Right lobe of liver (tissue), 6 donors: Measurements from ENCODE around the gene ASB1. TPM values are rescaled to one million over a fixed set of nuclear protein-coding genes. Genes with fewer than 3 reads are reported as not detected.
A peak's percentile ranks its signal among the peaks of the same experiment; 100 is the strongest.

ENCODE experiments used
- ATAC-seq, 4 donors: fragments of 200-7000 bp; cut with Tn5 transposase; one replicate each; pipeline ENCODE4 v1.9.1; 2020; ENCODE audit warnings: mild to moderate bottlenecking in 4 of 4, moderate library complexity in 4 of 4
- DNase-seq, 3 donors: peaks; one replicate each; pipeline ENCODE4 v3.0.0-alpha.2; 2020
- H3K27ac ChIP-seq, 3 donors: fragments of 200-600 bp; one replicate each; pipeline ENCODE4 v1.8.0; 2022
- H3K27me3 ChIP-seq, 2 donors: fragments of 200-600 bp; one replicate each; pipeline ENCODE4 v1.8.0; 2022
- H3K36me3 ChIP-seq, 4 donors: fragments of 200-600 bp; sonication (generic) in 1 of 4; one replicate each; pipeline versions ENCODE4 v1.5.1 to v1.8.0; 2017 to 2022; ENCODE audit warnings: control low read depth in 1 of 4
- H3K4me1 ChIP-seq, 4 donors: fragments of 200-600 bp; sonication (generic) in 1 of 4; one replicate each; pipeline versions ENCODE4 v1.5.1 to v1.8.0; 2017 to 2022; ENCODE audit warnings: control low read depth in 1 of 4
- H3K4me3 ChIP-seq, 3 donors: fragments of 200-600 bp; one replicate each; pipeline ENCODE4 v1.8.0; 2022
- H3K9me3 ChIP-seq, 4 donors: fragments of 200-600 bp; sonication (generic) in 1 of 4; one replicate each; pipeline versions ENCODE4 v1.5.1 to v1.8.0; 2017 to 2022; ENCODE audit warnings: control low read depth in 1 of 4
- POLR2A ChIP-seq: fragments of 450-650 bp; IDR thresholded peaks from one replicate; pipeline ENCODE4 v1.6.1; 2017; ENCODE audit warnings: antibody characterized with exemption, mild to moderate bottlenecking
- WGBS: methylation state at CpG from one replicate; pipeline ENCODE4 v1.1.6; 2018; ENCODE audit warnings: low coverage, low lambda C conversion rate; ENCODE audit not compliant: insufficient coverage; ENCODE audit errors: missing lambda C conversion rate; 5-methylcytosine and 5-hydroxymethylcytosine counted together
- intact Hi-C, 2 donors: fragments of 100-400 bp; cut with DNase I; formaldehyde crosslinking; loops; one replicate each; pipeline versions ENCODE4 v1.11.2 to v1.14.1; 2022
- total RNA-seq, 6 experiments: library from RNA; depleted of rRNA in 2 of 6; stranded (reverse); fragments of >200 nt in 2 of 6; fragmentation: NEBNext Ultra II Directional in 3 of 6; extraction: Animal tissue kit (Norgen Biotek cat#: 25700) in 3 of 6; gene quantifications; one replicate each; pipeline versions ENCODE4 v1.1.0 to v1.2.4, GENCODE V29; 2016 to 2023
- TF ChIP-seq, protein P1 (sequence below), 4 donors: fragments of 200-600 bp in 3 of 4; fragments of 450-650 bp in 1 of 4; IDR thresholded peaks; one replicate each; pipeline versions ENCODE4 v1.5.1 to v1.8.0; 2016 to 2022; ENCODE audit warnings: antibody characterized with exemption in 4 of 4, mild to moderate bottlenecking in 2 of 4
- donor health status: DM: no; HTN: yes; CAD: no.
- donor health status: DM: no; HTN: no; CAD: no.
- donor health status: DM: no; HTN: no; CAD: no.
- donor health status: DM: no; HTN: yes; CAD: no.
- donor health status: DM: no; HTN: yes; CAD: no.

ASB1 gene
- total RNA-seq, 6 experiments from 2014 or later: 6.3 to 18.2 (median 8.4) TPM

DNA sequence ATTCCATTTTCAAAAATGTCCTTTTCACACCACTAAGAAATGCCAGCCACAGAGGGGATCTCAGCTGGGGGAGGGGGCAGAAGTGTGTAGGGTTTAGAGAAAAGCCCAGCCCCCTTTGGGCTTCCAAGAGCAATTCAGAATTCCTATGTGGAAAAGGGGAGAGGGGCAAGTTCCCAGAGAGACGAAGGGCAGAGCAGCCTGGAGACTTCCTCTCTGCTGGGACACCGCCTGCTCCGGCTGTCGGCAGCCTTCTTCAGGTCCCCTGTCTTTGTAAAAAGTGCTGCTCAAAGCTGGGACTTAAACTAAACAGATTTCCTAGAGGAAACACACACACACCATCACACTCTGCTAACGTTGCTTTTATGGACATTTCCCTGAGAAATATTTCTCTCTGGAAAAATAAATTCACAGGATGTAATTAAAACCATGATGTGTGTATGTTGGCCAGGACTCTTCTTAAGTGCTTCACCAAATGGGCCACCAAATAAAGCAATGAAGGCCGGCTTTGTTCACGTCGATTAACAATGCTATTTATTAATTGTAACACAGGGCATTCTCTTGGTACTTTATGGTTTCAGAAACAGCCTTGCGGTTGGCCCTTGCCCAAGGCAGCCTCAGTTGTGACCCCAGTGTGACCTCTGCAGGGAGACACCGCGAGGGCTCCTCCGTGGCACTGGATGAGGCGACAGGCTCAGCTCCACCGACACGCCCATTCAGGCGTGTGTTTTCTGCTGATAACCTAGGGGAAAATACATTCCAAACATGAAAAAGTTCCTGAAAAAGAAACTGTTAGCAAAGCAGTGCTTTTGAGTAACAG, 5.6 kb upstream of the ASB1 start:
- DNase-seq: no peak
- Histone ChIP-seq H3K27ac (no peak overlapping the region), H3K27me3 (no peaks in the 10 kb centered on the region), H3K9me3 (no peaks in the 10 kb centered on the region), H3K4me1 (peaks cover 0 to 5% (median 0%) of the 10 kb centered on the region in 4 donors), H3K36me3 (no peaks in the 10 kb centered on the region), H3K4me3 (no peak overlapping the region)
- 64% methylated on average over 15 of the region's 16 CpGs for WGBS
- peak in 1 of 4 donors; percentile 27 for ATAC-seq
- no peak for TF ChIP-seq POLR2A
- TF ChIP-seq, protein P1, sequence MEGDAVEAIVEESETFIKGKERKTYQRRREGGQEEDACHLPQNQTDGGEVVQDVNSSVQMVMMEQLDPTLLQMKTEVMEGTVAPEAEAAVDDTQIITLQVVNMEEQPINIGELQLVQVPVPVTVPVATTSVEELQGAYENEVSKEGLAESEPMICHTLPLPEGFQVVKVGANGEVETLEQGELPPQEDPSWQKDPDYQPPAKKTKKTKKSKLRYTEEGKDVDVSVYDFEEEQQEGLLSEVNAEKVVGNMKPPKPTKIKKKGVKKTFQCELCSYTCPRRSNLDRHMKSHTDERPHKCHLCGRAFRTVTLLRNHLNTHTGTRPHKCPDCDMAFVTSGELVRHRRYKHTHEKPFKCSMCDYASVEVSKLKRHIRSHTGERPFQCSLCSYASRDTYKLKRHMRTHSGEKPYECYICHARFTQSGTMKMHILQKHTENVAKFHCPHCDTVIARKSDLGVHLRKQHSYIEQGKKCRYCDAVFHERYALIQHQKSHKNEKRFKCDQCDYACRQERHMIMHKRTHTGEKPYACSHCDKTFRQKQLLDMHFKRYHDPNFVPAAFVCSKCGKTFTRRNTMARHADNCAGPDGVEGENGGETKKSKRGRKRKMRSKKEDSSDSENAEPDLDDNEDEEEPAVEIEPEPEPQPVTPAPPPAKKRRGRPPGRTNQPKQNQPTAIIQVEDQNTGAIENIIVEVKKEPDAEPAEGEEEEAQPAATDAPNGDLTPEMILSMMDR (IDR thresholded peaks at IDR 0.05): no peak
- intact Hi-C loops: no loop called here

DNA sequence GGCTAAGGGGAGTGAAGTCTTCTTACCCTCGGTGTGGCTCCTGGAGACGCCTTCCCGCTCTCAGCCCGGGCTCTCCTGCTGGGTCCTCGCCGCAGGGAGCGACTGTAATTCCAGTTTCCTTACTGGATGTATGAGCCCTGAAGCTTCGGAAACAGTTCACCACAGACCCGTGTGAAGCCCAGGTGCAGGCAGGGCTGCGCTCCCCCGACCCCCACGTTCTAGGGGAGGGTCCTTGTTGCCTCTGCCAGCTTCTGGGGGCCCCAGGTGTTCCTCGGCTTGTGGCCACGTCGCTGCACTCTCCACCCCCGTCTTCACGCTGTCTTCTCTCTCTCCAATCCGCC, 5.1 kb upstream of the ASB1 start:
- H3K36me3 ChIP-seq: no peaks in the 10 kb centered on the region
- intact Hi-C loops: no loop called here
- DNase-seq: no peak
- peaks cover 0 to 6% (median 0%) of the 10 kb centered on the region in 4 donors for H3K4me1 ChIP-seq
- no peak overlapping the region for H3K27ac ChIP-seq
- no peaks in the 10 kb centered on the region for H3K9me3 ChIP-seq
- H3K27me3 ChIP-seq: no peaks in the 10 kb centered on the region
- H3K4me3 ChIP-seq: no peak overlapping the region
- 96% methylated on average over 6 of the region's 18 CpGs for WGBS
- ATAC-seq: no peak
- TF ChIP-seq, protein P1 (IDR thresholded peaks at IDR 0.05): no peak
- TF ChIP-seq POLR2A: no peak

DNA sequence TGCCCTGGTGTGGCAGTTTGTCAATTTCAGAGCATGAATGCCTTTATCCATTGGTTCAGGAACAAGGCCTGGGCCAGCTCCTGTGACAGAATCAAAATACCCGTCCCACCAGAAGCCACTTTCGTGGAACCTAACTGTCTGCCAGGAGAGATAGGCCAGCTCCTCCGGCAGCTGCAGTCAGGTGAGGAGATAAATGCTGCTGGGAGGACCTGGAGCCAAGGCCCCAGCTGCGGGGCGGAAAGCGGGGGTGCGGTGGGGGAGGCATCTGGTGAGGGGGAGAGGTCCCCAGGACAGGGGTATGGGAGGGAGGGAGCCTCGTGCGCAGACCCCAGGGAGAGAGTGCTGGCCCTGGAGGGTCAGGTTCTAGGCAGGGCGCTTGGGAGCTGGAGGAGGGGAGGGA, 4.4 kb upstream of the ASB1 start:
- intact Hi-C loops: no loop called here
- Histone ChIP-seq H3K4me1 (peaks cover 0 to 6% (median 0%) of the 10 kb centered on the region in 4 donors), H3K4me3 (no peak overlapping the region), H3K9me3 (no peaks in the 10 kb centered on the region), H3K27ac (no peak overlapping the region), H3K36me3 (no peaks in the 10 kb centered on the region), H3K27me3 (no peaks in the 10 kb centered on the region)
- 92% methylated on average over 4 of the region's 10 CpGs for WGBS
- TF ChIP-seq POLR2A: no peak
- TF ChIP-seq, protein P1 (IDR thresholded peaks at IDR 0.05): no peak
- ATAC-seq: no peak
- DNase-seq: no peak

DNA sequence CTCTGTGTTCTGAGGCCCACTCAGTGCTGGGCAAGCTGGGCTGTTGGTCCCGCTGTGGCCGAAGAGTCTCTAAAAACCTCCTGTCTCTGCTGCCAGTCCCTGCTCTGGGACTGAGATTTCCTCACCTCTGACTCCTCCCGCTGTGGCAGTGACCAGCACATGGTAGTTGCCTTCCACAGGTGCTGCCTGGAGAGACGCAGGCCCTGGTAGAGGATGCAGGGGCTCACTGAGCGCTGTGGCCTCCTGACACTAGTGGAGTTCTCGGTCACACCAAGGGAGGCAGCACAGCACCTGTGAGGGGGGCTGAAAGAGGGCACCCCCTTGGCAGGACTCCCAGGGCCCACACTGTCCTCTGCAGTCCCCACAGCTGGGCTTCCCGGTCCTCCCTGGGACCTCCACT, 3.8 kb upstream of the ASB1 start:
- no peak overlapping the region for H3K27ac ChIP-seq
- intact Hi-C loops: no loop called here
- no peaks in the 10 kb centered on the region for H3K9me3 ChIP-seq
- TF ChIP-seq, protein P1 (IDR thresholded peaks at IDR 0.05): no peak
- TF ChIP-seq POLR2A: no peak
- no peak for DNase-seq
- WGBS: 100% methylated on average over 2 of the region's 7 CpGs
- H3K27me3 ChIP-seq: no peaks in the 10 kb centered on the region
- no peaks in the 10 kb centered on the region for H3K36me3 ChIP-seq
- no peak for ATAC-seq
- H3K4me1 ChIP-seq: peaks cover 0 to 13% (median 2%) of the 10 kb centered on the region in 4 donors
- no peak overlapping the region for H3K4me3 ChIP-seq
